GM23338 (cell line): ENCODE measurements around the gene DYNC2LI1. TPM values are rescaled to one million over a fixed set of nuclear protein-coding genes. Genes with fewer than 3 reads are reported as not detected.

Experiments used
- ATAC-seq: fragments of 200-7000 bp; cut with Tn5 transposase; 3 replicates; pipeline ENCODE4 v1.9.1; 2020
- DNase-seq: peaks from one replicate; pipeline ENCODE4 v3.0.0-alpha.2; 2015; ENCODE audit warnings: low spot score
- H2AFZ ChIP-seq: fragments of 200-600 bp; sonication (generic); 2 replicates; pipeline ENCODE4 v1.8.0; 2016; ENCODE audit warnings: antibody characterized with exemption, mild to moderate bottlenecking, moderate library complexity
- H3F3A ChIP-seq: fragments of 200-600 bp; sonication (generic); replicated peaks from 2 replicates; pipeline ENCODE4 v1.8.0; 2017; ENCODE audit warnings: antibody characterized with exemption, mixed run types, low read depth
- H3K27ac ChIP-seq: fragments of 200-600 bp; sonication (generic); 2 replicates; pipeline ENCODE4 v1.6.1; 2016; ENCODE audit warnings: low read depth
- H3K27me3 ChIP-seq: fragments of 200-600 bp; sonication (generic); 2 replicates; pipeline ENCODE4 v1.8.0; 2016; ENCODE audit warnings: mild to moderate bottlenecking, mixed run types, moderate library complexity; ENCODE audit not compliant: insufficient read depth
- H3K36me3 ChIP-seq: fragments of 200-600 bp; sonication (generic); 2 replicates; pipeline ENCODE4 v1.8.0; 2016; ENCODE audit warnings: mild to moderate bottlenecking; ENCODE audit not compliant: insufficient read depth
- H3K4me1 ChIP-seq: fragments of 200-600 bp; sonication (generic); 2 replicates; pipeline ENCODE4 v1.8.0; 2016; ENCODE audit warnings: mild to moderate bottlenecking, moderate library complexity; ENCODE audit not compliant: insufficient read depth
- H3K4me2 ChIP-seq: fragments of 200-600 bp; sonication (generic); 2 replicates; pipeline ENCODE4 v1.7.1; 2017; ENCODE audit warnings: mixed run types
- H3K4me3 ChIP-seq: fragments of 200-600 bp; sonication (generic); 2 replicates; pipeline ENCODE4 v1.6.1; 2016; ENCODE audit warnings: mixed run types
- H3K79me2 ChIP-seq: fragments of 200-600 bp; sonication (generic); replicated peaks from 2 replicates; pipeline ENCODE4 v1.8.0; 2017; ENCODE audit warnings: mild to moderate bottlenecking; ENCODE audit not compliant: insufficient read depth
- H3K9me2 ChIP-seq: fragments of 200-600 bp; sonication (generic); 2 replicates; pipeline ENCODE4 v1.8.0; 2017; ENCODE audit not compliant: insufficient read depth
- H4K20me1 ChIP-seq: fragments of 200-600 bp; sonication (generic); replicated peaks from 2 replicates; pipeline ENCODE4 v1.8.0; 2017; ENCODE audit warnings: mild to moderate bottlenecking; ENCODE audit not compliant: insufficient read depth
- H3K27ac Mint-ChIP-seq: 2 replicates; pipeline ENCODE4 v1.8.0; 2020; ENCODE audit warnings: inconsistent platforms, mild to moderate bottlenecking, moderate library complexity, mixed read lengths
- H3K27me3 Mint-ChIP-seq: 3 replicates; pipeline ENCODE4 v1.8.0; 2022; ENCODE audit warnings: low read depth, mild to moderate bottlenecking, moderate library complexity, mixed read lengths, inconsistent platforms; ENCODE audit not compliant: insufficient read depth, poor library complexity
- H3K36me3 Mint-ChIP-seq: 3 replicates; pipeline ENCODE4 v1.8.0; 2021; ENCODE audit warnings: low read depth, mild to moderate bottlenecking, inconsistent platforms, moderate library complexity, mixed read lengths
- H3K4me1 Mint-ChIP-seq: 3 replicates; pipeline ENCODE4 v1.8.0; 2020; ENCODE audit warnings: mild to moderate bottlenecking, inconsistent platforms, mixed read lengths
- H3K4me3 Mint-ChIP-seq: 3 replicates; pipeline ENCODE4 v1.8.0; 2021; ENCODE audit warnings: moderate library complexity, mild to moderate bottlenecking, inconsistent platforms, mixed read lengths
- H3K9me3 Mint-ChIP-seq: 3 replicates; pipeline ENCODE4 v1.8.0; 2020; ENCODE audit warnings: moderate library complexity, mild to moderate bottlenecking, inconsistent platforms, mixed read lengths
- CREB1 ChIP-seq: fragments of 250-450 bp; sonication (Bioruptor Pico); IDR thresholded peaks from 2 replicates; pipeline ENCODE4 v1.5.0; 2020; ENCODE audit warnings: low read depth, mild to moderate bottlenecking, moderate library complexity
- EZH2 ChIP-seq: fragments of 200-600 bp; sonication (generic); IDR thresholded peaks from one replicate; pipeline ENCODE4 v1.8.0; 2017; ENCODE audit warnings: antibody characterized with exemption, mild to moderate bottlenecking, low read depth; ENCODE audit not compliant: unreplicated experiment
- EZH2phosphoT487 ChIP-seq: fragments of 200-600 bp; sonication (generic); IDR thresholded peaks from one replicate; pipeline ENCODE4 v1.8.1; 2018; ENCODE audit warnings: antibody characterized with exemption; ENCODE audit not compliant: unreplicated experiment
- JUNB ChIP-seq: IDR thresholded peaks from one replicate; pipeline ENCODE4 v1.6.1; 2016; ENCODE audit warnings: antibody characterized with exemption; ENCODE audit not compliant: unreplicated experiment
- NANOG ChIP-seq: IDR thresholded peaks from 2 replicates; pipeline ENCODE4 v1.6.1; 2016; ENCODE audit warnings: antibody characterized with exemption, borderline replicate concordance
- POLR2AphosphoS5 ChIP-seq: IDR thresholded peaks from 2 replicates; pipeline ENCODE4 v1.6.1; 2016; ENCODE audit warnings: antibody characterized with exemption, low read depth
- STAT1 ChIP-seq: IDR thresholded peaks from one replicate; pipeline ENCODE4 v1.6.1; 2016; ENCODE audit warnings: antibody characterized with exemption; ENCODE audit not compliant: unreplicated experiment
- ZNF114 ChIP-seq: fragments of 250-450 bp; sonication (Bioruptor Pico); IDR thresholded peaks from 2 replicates; pipeline ENCODE4 v1.5.0; 2020; ENCODE audit warnings: mild to moderate bottlenecking, moderate library complexity
- ZNF331 ChIP-seq: fragments of 250-450 bp; sonication (Bioruptor Pico); IDR thresholded peaks from 2 replicates; pipeline ENCODE4 v1.5.0; 2020; ENCODE audit warnings: low read depth, mild to moderate bottlenecking, moderate library complexity
- polyA plus RNA-seq: library from polyadenylated mRNA; unstranded; fragments of >200 nt; fragmentation: Nextera tagmentation; extraction: Ambion mirVana; gene quantifications from 2 replicates; pipeline ENCODE4 v1.2.1, GENCODE V29; 2016
- total RNA-seq: library from RNA; depleted of rRNA; stranded (reverse); fragments of >200 nt; shearing (Covaris generic); gene quantifications from 2 replicates; pipeline ENCODE4 v1.2.3, GENCODE V29; 2014
- TF ChIP-seq, protein P1 (sequence below): fragments of 250-450 bp; sonication (Bioruptor Pico); IDR thresholded peaks from 2 replicates; pipeline ENCODE4 v1.5.0; 2020; ENCODE audit warnings: mild to moderate bottlenecking, moderate library complexity
- TF ChIP-seq, protein P2 (sequence below): IDR thresholded peaks from one replicate; pipeline ENCODE4 v1.6.1; 2018; ENCODE audit warnings: antibody characterized with exemption; ENCODE audit not compliant: unreplicated experiment
- TF ChIP-seq, protein P3 (sequence below), 2 experiments: fragments of 200-600 bp in 1 of 2; sonication (generic) in 1 of 2; conservative IDR thresholded peaks; 2 replicates each; pipeline versions ENCODE4 v1.5.1 to v1.6.1; 2016 to 2017; ENCODE audit warnings: antibody characterized with exemption in 2 of 2, low read depth in 2 of 2, mild to moderate bottlenecking in 2 of 2, moderate library complexity in 1 of 2
- TF ChIP-seq, protein P4 (sequence below): IDR thresholded peaks from 2 replicates; pipeline ENCODE4 v1.6.1; 2016; ENCODE audit warnings: antibody characterized with exemption

DYNC2LI1 gene
- total and polyA plus RNA-seq, 2 experiments from 2014 or later: 8.4 to 11.5 TPM

DNA sequence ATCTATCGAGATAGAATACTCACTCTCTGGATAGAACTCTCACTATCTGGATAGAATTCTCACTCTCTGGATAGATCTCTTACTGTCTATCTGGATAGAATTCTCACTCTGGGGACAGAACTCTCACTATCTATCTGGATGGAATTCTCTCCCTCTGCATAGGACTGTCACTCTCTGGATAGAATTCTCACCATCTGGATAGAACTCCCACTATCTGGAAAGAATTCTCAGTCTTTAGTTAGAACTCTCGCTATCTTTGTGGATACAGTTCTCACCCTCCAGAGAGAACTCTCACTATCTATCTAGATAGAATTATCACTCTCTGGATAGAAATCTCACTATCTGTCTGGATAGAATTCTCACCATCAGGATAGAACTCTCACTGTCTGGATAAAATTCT is 81.5 kb downstream of the DYNC2LI1 start:
- Mint-ChIP-seq H3K4me3 (no peak overlapping the region), H3K36me3 (no peaks in the 10 kb centered on the region), H3K9me3 (no peaks in the 10 kb centered on the region), H3K27ac (no peak overlapping the region), H3K27me3 (peaks cover 5% of the 10 kb centered on the region), H3K4me1 (no peaks in the 10 kb centered on the region)
- H3K27me3 ChIP-seq: peaks cover 30% of the 10 kb centered on the region; the same call in 1 of the 2 replicates
- H3K4me2 ChIP-seq: no peak overlapping the region
- no peak for ATAC-seq
- H3K4me1 ChIP-seq: no peaks in the 10 kb centered on the region
- H3F3A ChIP-seq: no peaks in the 10 kb centered on the region
- no peak overlapping the region for H3K27ac ChIP-seq
- H4K20me1 ChIP-seq: no peaks in the 10 kb centered on the region
- no peak for DNase-seq
- H3K79me2 ChIP-seq: no peaks in the 10 kb centered on the region
- H3K4me3 ChIP-seq: no peak overlapping the region
- no peak overlapping the region for H2AFZ ChIP-seq
- no peaks in the 10 kb centered on the region for H3K36me3 ChIP-seq
- TF ChIP-seq EZH2phosphoT487 (no peak), EZH2 (no peak), CREB1 (CRISPR knock-in tag) (no peak), ZNF331 (CRISPR knock-in tag) (no peak), ZNF114 (CRISPR knock-in tag) (no peak), STAT1 (no peak), NANOG (no peak), JUNB (no peak), POLR2AphosphoS5 (no peak)
- TF ChIP-seq, protein P1, sequence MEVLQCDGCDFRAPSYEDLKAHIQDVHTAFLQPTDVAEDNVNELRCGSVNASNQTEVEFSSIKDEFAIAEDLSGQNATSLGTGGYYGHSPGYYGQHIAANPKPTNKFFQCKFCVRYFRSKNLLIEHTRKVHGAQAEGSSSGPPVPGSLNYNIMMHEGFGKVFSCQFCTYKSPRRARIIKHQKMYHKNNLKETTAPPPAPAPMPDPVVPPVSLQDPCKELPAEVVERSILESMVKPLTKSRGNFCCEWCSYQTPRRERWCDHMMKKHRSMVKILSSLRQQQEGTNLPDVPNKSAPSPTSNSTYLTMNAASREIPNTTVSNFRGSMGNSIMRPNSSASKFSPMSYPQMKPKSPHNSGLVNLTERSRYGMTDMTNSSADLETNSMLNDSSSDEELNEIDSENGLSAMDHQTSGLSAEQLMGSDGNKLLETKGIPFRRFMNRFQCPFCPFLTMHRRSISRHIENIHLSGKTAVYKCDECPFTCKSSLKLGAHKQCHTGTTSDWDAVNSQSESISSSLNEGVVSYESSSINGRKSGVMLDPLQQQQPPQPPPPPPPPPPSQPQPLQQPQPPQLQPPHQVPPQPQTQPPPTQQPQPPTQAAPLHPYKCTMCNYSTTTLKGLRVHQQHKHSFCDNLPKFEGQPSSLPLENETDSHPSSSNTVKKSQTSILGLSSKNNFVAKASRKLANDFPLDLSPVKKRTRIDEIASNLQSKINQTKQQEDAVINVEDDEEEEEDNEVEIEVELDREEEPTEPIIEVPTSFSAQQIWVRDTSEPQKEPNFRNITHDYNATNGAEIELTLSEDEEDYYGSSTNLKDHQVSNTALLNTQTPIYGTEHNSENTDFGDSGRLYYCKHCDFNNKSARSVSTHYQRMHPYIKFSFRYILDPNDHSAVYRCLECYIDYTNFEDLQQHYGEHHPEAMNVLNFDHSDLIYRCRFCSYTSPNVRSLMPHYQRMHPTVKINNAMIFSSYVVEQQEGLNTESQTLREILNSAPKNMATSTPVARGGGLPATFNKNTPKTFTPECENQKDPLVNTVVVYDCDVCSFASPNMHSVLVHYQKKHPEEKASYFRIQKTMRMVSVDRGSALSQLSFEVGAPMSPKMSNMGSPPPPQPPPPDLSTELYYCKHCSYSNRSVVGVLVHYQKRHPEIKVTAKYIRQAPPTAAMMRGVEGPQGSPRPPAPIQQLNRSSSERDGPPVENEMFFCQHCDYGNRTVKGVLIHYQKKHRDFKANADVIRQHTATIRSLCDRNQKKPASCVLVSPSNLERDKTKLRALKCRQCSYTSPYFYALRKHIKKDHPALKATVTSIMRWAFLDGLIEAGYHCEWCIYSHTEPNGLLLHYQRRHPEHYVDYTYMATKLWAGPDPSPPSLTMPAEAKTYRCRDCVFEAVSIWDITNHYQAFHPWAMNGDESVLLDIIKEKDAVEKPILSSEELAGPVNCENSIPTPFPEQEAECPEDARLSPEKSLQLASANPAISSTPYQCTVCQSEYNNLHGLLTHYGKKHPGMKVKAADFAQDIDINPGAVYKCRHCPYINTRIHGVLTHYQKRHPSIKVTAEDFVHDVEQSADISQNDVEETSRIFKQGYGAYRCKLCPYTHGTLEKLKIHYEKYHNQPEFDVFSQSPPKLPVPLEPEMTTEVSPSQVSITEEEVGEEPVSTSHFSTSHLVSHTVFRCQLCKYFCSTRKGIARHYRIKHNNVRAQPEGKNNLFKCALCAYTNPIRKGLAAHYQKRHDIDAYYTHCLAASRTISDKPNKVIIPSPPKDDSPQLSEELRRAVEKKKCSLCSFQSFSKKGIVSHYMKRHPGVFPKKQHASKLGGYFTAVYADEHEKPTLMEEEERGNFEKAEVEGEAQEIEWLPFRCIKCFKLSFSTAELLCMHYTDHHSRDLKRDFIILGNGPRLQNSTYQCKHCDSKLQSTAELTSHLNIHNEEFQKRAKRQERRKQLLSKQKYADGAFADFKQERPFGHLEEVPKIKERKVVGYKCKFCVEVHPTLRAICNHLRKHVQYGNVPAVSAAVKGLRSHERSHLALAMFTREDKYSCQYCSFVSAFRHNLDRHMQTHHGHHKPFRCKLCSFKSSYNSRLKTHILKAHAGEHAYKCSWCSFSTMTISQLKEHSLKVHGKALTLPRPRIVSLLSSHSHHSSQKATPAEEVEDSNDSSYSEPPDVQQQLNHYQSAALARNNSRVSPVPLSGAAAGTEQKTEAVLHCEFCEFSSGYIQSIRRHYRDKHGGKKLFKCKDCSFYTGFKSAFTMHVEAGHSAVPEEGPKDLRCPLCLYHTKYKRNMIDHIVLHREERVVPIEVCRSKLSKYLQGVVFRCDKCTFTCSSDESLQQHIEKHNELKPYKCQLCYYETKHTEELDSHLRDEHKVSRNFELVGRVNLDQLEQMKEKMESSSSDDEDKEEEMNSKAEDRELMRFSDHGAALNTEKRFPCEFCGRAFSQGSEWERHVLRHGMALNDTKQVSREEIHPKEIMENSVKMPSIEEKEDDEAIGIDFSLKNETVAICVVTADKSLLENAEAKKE: no peak
- TF ChIP-seq, protein P2, sequence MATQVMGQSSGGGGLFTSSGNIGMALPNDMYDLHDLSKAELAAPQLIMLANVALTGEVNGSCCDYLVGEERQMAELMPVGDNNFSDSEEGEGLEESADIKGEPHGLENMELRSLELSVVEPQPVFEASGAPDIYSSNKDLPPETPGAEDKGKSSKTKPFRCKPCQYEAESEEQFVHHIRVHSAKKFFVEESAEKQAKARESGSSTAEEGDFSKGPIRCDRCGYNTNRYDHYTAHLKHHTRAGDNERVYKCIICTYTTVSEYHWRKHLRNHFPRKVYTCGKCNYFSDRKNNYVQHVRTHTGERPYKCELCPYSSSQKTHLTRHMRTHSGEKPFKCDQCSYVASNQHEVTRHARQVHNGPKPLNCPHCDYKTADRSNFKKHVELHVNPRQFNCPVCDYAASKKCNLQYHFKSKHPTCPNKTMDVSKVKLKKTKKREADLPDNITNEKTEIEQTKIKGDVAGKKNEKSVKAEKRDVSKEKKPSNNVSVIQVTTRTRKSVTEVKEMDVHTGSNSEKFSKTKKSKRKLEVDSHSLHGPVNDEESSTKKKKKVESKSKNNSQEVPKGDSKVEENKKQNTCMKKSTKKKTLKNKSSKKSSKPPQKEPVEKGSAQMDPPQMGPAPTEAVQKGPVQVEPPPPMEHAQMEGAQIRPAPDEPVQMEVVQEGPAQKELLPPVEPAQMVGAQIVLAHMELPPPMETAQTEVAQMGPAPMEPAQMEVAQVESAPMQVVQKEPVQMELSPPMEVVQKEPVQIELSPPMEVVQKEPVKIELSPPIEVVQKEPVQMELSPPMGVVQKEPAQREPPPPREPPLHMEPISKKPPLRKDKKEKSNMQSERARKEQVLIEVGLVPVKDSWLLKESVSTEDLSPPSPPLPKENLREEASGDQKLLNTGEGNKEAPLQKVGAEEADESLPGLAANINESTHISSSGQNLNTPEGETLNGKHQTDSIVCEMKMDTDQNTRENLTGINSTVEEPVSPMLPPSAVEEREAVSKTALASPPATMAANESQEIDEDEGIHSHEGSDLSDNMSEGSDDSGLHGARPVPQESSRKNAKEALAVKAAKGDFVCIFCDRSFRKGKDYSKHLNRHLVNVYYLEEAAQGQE: no peak
- TF ChIP-seq, protein P3, sequence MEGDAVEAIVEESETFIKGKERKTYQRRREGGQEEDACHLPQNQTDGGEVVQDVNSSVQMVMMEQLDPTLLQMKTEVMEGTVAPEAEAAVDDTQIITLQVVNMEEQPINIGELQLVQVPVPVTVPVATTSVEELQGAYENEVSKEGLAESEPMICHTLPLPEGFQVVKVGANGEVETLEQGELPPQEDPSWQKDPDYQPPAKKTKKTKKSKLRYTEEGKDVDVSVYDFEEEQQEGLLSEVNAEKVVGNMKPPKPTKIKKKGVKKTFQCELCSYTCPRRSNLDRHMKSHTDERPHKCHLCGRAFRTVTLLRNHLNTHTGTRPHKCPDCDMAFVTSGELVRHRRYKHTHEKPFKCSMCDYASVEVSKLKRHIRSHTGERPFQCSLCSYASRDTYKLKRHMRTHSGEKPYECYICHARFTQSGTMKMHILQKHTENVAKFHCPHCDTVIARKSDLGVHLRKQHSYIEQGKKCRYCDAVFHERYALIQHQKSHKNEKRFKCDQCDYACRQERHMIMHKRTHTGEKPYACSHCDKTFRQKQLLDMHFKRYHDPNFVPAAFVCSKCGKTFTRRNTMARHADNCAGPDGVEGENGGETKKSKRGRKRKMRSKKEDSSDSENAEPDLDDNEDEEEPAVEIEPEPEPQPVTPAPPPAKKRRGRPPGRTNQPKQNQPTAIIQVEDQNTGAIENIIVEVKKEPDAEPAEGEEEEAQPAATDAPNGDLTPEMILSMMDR (conservative IDR thresholded peaks at IDR 0.05; ENCODE audit: low read depth in 2 of 2): no peak
- TF ChIP-seq, protein P4, sequence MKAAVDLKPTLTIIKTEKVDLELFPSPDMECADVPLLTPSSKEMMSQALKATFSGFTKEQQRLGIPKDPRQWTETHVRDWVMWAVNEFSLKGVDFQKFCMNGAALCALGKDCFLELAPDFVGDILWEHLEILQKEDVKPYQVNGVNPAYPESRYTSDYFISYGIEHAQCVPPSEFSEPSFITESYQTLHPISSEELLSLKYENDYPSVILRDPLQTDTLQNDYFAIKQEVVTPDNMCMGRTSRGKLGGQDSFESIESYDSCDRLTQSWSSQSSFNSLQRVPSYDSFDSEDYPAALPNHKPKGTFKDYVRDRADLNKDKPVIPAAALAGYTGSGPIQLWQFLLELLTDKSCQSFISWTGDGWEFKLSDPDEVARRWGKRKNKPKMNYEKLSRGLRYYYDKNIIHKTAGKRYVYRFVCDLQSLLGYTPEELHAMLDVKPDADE: no peak
- H3K9me2 ChIP-seq: no peaks in the 10 kb centered on the region
